HG02763 (cell line): ENCODE data around the gene LAMA4.
"Not testable (repeated sequence)": the region's sequence is repeated elsewhere in the genome, so short reads cannot be mapped to it uniquely, and the experiment has no call there.

ENCODE experiments used
- ATAC-seq: cut with Tn5 transposase; IDR thresholded peaks from one replicate; pipeline ENCODE4 v1.9.1; 2021; ENCODE audit warnings: mild to moderate bottlenecking, moderate library complexity; ENCODE audit not compliant: unreplicated experiment

The LAMA4 gene

GRCh38 chr6:112153926-112154607 is 100.3 kb downstream of the LAMA4 start:
- no peak for ATAC-seq

GRCh38 chr6:112150363-112150762 is 104.0 kb downstream of the LAMA4 start:
- ATAC-seq = no peak

DNA sequence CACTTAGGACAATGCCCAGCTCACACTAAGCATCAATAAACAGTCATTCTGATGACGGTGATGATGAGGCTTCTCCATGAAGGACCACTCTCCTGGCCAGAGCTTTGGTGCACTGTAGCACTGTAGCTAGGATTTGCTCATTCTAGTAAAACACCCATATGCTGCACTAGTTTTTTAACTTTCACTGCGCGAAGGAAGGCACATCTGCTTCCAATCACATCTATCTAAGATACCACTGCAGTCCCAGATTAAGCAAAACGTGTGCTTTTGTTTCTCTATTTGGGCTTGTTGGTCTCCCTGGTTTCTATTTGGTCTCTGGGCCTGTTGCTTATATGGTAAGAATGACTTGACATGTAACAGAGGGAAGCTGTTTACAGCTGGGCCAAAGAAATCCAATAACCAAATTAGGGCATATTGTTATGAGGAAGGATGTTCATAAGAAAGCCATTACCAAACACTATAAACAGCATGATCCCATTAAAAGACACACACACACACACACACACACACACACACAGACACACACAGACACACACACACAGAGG is 104.6 kb downstream of the LAMA4 start:
- no peak for ATAC-seq

DNA sequence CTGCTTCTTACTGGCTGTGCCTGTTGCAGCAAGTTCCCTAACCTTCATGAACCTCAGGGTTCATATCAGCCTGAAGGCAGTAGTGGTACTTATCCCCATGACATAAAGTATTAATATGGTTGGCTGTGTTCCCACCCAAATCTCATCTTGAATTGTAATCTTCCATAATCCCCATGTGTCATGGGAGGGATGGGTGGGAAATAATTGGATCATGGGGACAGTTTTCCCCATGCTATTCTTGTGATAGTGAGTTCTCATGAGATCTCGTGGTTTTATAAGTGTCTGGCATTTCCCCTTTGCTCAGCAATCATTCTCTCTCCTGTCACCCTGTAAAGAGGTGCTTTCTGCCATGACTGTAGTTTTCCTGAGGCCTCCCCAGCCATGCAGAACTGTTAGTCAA is 105.1 kb downstream of the LAMA4 start:
- no peak for ATAC-seq

- ATAC-seq = no peak
Measured at GRCh38 chr6:112148103-112148502, 106.3 kb downstream of the LAMA4 start.

GRCh38 chr6:112145080-112145573 is 109.2 kb downstream of the LAMA4 start:
- no peak for ATAC-seq

GRCh38 chr6:112144145-112144926 is 110.0 kb downstream of the LAMA4 start:
- no peak for ATAC-seq

DNA sequence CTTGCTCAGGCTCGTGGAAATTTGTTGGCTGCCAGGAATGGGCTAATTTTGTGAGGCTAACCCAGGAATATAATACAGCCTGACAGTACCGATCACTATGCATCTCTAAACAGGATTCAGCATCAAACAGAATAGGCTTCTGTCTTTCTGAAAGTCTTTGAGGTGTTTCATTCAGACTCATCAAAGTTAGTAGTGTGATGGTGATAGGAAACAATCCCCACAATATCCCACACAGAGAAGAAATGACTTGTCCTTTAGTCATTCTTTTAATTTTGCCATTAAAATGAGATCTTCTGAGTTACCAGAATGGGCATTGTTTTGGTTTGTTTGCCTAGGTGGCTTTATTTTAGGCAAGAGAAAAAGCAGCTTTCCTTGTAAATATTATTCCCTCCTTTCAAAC is 112.7 kb downstream of the LAMA4 start:
- no peak for ATAC-seq

DNA sequence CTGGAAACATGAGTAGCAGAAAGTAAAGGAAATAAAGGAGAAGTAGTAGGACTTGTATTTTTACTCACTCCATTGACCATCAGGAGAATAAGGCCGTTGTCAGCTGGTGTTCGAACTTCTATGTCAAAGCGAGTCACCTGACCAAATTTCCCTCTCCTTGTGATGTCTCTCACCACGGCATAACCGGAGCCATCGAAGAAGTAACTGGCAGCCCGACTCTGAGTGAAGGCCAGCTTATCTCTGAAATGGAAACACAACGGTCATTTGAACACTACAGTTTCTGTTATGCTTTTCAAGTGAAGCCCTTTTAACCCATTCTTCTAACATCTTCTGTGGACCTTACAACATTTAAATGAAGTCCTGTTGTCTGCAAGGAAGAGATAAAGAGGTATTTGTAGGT is 115.3 kb downstream of the LAMA4 start:
- no peak for ATAC-seq

DNA sequence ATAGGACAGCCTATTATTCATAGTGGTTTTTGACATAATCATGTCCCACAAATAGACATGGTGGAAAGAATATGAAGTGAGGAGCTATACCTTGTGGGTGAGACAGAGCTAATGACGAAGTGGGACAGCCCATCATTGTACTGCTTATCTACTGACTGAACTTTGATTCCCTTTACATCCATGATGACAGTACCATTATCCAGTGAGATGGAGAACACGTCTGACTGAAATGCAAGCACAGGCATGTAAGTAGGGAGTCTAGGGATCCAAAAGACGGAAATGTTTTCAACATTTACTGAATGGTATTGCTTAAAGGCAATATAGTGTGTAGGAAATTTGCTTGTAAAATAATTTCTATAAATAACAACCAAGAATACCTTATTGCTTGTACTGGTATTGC is 123.5 kb downstream of the LAMA4 start:
- ATAC-seq = no peak

DNA sequence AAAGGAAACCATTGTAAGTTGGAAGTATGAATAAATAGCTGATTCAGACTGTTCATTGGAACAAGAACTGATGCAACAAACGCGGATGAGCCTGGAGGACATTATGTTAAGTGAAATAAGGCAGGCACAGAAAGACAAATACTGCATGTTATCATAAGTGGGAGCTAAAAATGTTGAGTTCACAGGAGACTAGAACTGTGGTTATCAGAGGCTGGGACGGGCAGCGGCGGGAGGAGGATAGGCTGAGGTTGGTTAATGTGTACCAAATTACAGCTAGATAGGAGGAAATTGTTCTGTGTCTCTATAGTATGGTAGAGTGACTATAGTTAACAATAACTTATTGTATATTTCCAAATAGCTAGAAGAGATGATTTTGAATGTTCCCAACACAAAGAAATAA is 126.2 kb downstream of the LAMA4 start:
- no peak for ATAC-seq

- ATAC-seq = no peak
Measured at GRCh38 chr6:112123982-112124381, 130.4 kb downstream of the LAMA4 start.

DNA sequence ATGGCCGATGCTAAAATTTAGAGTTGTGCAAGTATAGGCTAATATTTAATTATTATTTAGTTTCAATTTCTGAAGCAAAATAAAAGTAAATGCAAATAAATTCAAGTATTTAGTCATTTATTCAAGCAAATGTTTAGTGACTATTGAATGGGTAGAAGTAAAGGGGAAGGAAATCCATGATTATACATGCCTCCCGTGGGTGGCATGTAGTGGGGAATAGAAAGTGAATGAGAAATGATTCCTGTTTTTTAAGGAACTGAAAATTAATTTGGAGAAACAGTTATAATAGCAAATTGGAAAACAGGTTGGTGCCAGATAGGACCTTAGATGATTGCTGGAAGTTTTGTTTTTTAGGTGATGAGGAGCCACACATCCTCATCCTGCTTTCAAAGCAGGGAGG is 131.6 kb downstream of the LAMA4 start:
- ATAC-seq = no peak

GRCh38 chr6:112118034-112118433 is 136.3 kb downstream of the LAMA4 start:
- no peak for ATAC-seq

- ATAC-seq = no peak
Measured at GRCh38 chr6:112117554-112117953, 136.8 kb downstream of the LAMA4 start.

GRCh38 chr6:112116221-112116620 is 138.1 kb downstream of the LAMA4 start:
- ATAC-seq = no peak

DNA sequence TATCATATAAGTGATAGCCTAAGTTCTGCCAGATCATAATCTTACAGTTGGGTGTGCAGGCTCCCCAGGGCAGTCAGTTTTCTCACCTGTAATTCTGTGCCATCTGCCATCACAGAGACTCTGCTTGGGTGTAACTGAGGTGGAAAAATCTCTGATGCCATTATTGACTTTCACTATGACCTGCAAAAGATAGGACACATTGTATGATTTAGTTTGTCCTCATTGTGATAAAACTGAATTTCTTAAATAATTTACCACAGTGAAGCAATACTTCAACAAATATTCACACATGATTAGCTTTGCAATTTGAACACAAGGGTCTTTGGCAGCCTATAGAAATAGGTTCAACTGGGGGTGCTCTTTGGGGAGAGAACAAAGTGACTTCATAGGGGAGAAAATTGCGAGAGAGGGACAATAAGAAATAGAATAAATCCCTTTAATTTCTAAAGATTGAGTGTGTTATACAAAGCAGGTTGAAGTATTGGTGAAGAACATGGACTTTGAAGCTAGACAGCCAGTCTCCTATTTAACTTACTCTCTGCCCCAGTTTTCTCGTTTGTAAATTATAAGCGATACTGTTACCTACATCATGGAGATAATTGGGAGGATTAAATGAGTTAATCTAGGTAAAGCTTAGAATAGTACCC is 139.7 kb downstream of the LAMA4 start:
- ATAC-seq = no peak

DNA sequence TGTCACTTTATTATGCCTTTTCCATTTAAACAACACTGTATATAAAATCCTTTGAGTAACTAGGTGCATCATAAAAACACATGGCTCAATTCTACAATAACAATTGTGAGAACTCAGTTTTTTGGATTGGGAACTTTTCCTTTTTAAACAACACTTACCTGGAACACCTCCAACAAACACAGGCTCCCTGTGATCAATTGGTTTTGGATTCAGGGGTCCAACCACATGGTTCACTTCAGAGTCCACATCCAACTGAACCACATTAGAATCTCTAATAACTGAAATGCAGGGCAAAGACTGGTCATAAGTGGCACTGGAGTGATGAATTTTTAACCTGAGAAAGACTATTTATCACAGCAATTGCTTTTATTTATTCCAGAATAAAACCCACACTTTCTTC is 140.4 kb downstream of the LAMA4 start:
- ATAC-seq = no peak

DNA sequence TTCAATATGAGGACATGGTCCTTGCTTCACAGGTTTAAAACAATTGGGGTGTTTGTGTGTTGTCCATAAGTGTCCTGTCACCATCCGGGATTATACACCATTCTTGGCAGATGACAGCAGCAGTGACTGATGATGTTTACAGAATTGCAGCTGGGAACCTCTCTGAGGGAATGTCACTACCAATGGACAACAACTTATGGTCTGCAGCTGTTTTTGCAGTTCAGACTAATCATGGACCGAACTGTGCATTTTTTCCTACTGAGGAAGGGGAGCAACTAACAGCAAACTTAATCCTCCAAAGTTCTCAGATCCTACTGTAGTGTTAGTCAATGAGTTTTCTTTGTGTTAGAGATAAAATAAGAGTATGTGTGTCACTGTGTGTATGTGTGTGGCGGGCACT is 140.9 kb downstream of the LAMA4 start:
- no peak for ATAC-seq

GRCh38 chr6:112109262-112109661 is 145.1 kb downstream of the LAMA4 start:
- no peak for ATAC-seq

DNA sequence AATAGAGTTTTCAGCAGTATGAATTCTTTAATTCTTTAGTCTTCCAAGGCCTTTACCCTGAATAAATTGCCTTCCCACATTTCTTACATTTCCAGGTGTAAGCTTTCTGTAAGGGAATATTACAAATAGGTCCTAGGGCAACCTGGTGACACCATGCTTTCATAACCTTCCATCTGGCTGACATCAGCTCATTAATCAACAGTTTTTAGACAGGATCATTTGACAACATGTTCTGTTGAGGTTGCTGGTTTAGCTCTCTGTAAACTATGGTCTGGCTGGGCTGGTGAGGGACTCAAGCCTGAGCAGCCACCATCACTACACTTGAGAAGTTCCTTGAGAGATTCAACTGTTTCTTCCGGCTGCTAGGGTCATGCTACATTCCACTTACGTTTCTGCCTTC is 147.8 kb downstream of the LAMA4 start:
- ATAC-seq = no peak

GRCh38 chr6:112106026-112106425 is 148.3 kb downstream of the LAMA4 start:
- ATAC-seq = not testable (repeated sequence)
